Measurements from ENCODE around the gene NABP2.
"Not testable (repeated sequence)": the region's sequence is repeated elsewhere in the genome, so short reads cannot be mapped to it uniquely, and the experiment has no call there.

The NABP2 gene

GRCh38 chr12:56248711-56249110 is 24.6 kb downstream of the NABP2 start:
- DNase-seq: no peak

- DNase-seq: no peak
Measured at GRCh38 chr12:56252649-56253048, 28.5 kb downstream of the NABP2 start.

- DNase-seq: no peak
Measured at GRCh38 chr12:56253091-56253490, 28.9 kb downstream of the NABP2 start.

GRCh38 chr12:56255671-56256070 is 31.5 kb downstream of the NABP2 start:
- DNase-seq: no peak

DNA sequence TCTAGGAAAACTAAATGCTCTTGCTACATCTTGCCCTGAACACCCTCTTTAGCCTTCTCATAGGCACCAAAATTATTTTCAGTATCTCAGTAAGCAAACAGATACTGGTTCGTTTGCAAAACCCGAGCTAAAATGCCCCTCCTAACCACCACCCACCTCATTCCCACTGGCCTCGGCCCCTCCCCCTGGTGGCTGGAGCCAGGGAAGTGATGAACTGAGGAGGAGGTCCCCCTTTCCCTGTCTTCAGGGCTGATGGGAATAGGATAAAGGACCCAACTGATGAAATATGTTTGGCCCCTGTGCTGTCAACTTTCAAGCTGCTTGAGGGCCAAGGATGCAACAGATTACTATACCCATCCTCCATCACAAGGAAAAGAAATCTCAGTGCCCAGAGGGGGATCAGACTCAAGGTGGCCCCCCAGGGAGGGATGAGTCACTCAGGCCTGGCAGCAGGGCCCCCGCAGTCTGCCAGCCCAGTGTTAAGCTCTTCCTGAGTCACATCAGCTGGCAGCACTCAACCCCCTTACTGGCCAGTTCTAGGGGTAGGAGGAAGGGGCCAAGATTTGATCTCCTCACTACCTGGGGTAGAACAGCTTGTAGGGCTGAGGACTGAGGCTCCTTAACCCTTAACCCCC is 32.3 kb downstream of the NABP2 start:
- DNase-seq: no peak

- DNase-seq: no peak
Measured at GRCh38 chr12:56257071-56257470, 32.9 kb downstream of the NABP2 start.

DNA sequence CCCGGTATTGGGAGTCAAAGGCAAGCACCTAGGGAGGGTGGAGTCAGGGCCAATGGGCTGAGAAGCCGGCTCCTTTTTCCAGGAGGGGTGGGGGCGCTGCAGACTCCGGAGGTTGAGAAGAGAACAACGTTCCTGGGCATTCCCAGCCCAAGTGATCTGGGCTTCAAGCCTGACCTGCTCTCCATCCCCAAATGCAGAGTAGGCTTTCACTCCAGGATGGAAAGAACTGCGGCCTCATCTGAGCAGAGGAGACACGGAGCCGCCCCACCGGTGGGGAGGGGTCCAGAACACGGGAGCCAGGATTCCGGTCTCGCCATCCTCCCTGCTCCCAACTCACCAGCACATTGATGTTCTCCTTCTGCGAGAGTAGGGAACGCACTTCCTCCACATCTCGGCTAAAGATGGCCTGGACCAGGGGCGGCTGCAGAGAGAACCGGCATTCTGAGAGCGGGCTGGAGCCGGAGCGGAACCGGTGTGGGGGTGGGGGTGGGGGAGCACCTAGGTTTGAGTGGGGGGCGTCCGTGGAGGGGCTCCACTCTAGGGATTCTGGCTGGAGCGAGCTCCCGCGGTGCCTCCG is 33.4 kb downstream of the NABP2 start:
- no peak for DNase-seq

GRCh38 chr12:56258068-56258819 is 34.1 kb downstream of the NABP2 start, which contains the start of gene ANKRD52:
Gene ANKRD52, minus strand, starts transcription at chr12:56258384. Its CDS starts 115 bp downstream, at chr12:56258269.
- DNase-seq: peak; percentile 74

DNA sequence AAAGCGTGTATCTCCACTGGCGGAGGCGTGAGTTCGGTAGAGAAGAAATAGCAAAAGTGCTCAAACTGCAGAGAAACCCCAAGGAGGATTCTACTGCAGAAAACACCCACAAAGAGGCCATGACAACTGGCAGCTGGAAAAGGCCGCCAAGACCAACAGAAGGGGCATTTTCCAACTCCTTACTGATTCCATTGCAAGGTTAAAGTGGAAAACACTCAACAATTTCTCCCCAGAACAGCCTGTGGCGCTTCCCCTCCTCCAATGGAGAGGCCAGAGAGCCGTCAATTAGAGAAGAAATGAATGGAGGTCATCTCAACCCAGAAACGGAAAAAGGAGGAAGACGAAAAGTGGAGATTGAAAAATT is 34.7 kb downstream of the NABP2 start:
- DNase-seq: no peak

GRCh38 chr12:56260380-56260779 is 36.2 kb downstream of the NABP2 start:
- DNase-seq: no peak

DNA sequence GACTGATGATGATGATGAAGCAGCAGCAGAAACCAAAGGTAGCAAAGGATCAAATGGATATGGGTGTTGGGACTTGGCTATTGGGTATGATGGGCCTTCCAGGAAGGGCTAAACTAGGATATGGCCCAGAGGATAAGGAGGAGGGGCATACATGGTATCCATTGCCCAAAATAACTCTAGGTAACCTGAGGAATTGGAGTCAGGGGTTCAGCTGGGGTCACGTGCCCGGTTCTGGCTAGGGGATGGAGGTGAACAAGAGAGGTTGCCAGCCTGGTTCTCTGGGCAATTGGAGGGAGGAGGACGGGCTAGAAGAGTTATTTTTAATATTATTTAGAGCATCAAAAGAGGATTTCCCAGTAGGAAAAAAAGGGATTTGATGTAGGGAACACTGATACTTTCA is 36.8 kb downstream of the NABP2 start:
- DNase-seq: no peak

DNA sequence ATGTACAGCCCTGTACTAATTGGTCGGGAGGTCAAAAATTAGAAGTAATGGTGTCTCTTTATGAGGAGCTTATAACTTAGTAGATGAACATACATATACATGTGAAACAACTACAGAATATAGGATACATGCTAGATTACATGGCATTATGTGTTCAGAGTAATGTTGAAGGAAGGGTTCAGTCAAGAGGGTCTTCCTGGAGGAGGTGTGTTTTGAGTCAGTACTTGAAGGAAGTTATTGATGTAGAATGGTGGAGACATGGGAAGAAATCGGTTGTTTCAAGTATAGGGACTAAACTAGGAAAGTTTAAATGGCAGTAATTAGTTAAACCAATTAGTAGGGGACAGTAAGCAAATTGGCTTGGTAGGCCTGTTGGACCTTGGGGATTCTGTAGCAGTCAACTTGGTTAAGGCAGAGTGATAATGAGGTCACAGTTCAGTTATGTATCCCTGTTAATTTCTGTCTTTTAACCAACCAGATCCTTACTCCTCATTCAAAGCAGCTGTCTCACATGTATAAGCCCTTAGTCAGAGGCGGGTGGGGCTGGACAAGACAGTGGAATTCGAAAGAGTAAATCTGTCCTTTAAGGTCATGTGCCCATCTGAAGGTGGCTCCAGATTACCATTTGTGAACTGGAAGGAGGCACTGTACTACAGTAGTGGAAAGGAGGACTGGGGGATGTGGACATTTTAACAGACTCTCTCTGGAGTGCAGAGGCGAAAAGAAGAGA is 37.5 kb downstream of the NABP2 start:
- no peak for DNase-seq

DNA sequence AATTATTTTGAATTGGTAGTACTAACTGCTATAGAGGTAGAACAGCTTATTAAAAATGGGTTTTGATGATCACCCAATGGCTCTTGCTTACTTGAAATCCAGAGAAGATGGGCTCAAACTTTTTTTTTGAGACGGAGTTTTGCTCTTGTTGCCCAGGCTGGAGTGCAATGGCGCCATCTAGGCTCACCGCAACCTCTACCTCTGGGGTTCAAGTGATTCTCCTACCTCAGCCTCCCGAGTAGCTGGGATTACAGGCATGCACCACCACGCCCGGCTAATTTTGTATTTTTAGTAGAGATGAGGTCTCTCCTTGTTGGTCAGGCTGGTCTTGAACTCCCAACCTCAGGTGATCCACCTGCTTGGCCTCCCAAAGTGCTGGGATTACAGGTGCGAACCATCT is 38.8 kb downstream of the NABP2 start:
- DNase-seq: not testable (repeated sequence)

- not testable (repeated sequence) for DNase-seq
Measured at GRCh38 chr12:56266068-56266692, 42.0 kb downstream of the NABP2 start.

DNA sequence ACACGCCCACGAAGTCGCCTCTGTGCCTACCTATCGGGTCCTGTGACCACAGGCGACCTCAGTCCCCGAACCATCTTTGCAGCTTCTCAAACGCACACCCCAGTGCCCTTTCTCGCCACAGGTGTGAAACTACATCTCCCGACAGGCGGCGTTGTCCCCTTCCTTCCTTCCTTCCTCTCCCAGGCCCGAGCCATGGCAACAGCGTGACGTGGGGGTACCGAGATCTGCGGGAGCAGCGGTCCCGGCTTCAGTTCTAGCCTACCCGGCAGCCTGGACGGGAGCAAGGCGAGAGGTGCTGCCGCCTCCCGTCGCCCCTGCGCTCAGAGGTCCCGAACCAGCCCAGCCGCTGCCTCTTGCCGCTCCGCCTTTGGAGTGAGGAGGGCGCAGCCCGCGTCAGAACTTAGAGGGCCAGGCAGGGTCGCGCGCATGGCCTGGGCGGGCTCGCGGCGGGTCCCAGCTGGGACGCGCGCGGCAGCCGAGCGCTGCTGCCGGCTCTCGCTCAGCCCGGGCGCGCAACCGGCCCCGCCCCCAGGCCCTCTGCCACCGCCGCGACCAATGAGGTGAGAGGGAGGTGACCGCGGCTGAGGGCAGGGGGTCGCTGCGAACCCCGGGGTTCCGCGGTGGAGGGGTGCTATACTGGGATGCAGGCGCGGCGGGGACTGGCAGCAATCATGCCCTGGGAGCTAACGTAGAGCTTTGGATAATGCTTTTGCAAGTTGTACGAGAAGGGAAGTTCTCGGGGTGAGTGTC is 42.7 kb downstream of the NABP2 start, which contains the start of gene COQ10A:
TSS of gene COQ10A (plus strand) at position 250 of the 750 bp plus-strand sequence. CDS start at position 427, 177 bp downstream.
- DNase-seq: peak; percentile 89

GRCh38 chr12:56267443-56268071 is 43.4 kb downstream of the NABP2 start:
- no peak for DNase-seq

DNA sequence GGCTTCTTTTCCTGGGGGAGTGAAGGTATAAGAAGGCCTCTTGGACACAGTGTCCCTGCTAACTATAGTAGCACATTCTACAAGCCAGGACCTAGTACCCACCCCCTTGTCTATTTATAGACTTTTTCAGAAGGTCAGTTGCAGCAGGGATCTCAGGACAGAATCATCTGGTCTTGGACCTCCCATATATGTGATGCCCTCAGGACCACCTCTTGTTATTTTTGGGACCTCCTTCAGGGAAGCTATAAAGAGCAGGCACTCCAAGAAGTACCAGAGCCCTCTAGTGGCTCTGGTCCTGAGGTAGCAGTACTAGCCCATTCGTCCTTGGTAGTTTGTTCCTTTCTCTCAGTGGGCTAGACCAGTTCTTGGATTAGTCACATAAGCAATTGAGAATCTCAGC is 46.9 kb downstream of the NABP2 start:
- DNase-seq: no peak

- not testable (repeated sequence) for DNase-seq
Measured at GRCh38 chr12:56272468-56272867, 48.3 kb downstream of the NABP2 start.

DNA sequence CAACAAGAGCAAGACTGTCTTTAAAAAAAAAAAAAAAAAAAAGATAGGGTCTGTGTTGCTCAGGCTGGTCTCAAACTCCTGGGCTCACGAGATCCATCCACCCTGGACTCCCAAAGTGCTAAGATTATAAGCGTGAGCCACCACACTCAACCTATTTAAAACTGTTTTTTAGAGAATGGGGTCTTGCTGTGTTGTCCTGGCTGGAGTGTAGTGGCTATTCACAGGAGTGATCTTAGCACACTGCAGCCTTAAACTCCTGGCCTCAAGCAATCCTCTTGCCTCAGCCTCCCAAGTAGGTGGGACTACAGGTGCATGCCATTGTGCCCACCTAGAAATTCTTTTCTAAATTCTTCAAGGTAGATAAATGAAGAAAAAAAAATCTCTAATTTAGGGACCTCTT is 50.2 kb downstream of the NABP2 start:
- DNase-seq: no peak

DNA sequence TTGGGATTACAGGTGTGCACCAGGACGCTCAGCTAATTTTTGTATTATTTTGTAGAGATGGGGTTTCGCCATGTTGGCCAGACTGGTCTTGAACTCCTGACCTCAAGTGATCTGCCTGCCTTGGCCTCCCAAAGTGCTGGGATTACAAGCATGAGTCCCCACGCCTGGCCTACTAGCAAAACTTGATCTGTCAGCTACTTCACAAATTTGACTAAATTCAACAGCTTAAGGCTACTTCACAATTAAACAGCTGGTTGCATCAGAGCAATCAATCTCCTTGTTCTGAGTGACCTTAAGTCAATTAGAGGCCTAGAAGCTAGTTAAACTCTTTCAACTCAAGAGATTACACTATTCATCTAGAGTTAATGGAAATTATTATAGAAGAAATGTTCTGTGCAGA is 54.8 kb downstream of the NABP2 start:
- DNase-seq: no peak

Data from stimulated activated naive CD4-positive, alpha-beta T cell treated with Interleukin-2 at 50 U/mL for 16 hours (primary cell).